Embryonic facial prominence (tissue), 1 donor: Measurements from ENCODE around the gene SLC44A1.

ENCODE experiments used
- DNase-seq: peaks from one replicate; pipeline ENCODE4 v3.0.0-alpha.2; 2016; ENCODE audit errors: extremely low spot score

The SLC44A1 gene

GRCh38 chr9:105273731-105274130 lies 29.3 kb downstream of the SLC44A1 start:
- DNase-seq: no peak

- DNase-seq: no peak
Observed at GRCh38 chr9:105275111-105275510, 30.7 kb downstream of the SLC44A1 start.

GRCh38 chr9:105275938-105276337 lies 31.5 kb downstream of the SLC44A1 start:
- no peak for DNase-seq

GRCh38 chr9:105278751-105279150 lies 34.3 kb downstream of the SLC44A1 start:
- DNase-seq: no peak

- no peak for DNase-seq
Observed at GRCh38 chr9:105280691-105281090, 36.2 kb downstream of the SLC44A1 start.

- DNase-seq: no peak
Observed at GRCh38 chr9:105281272-105281671, 36.8 kb downstream of the SLC44A1 start.

- no peak for DNase-seq
Observed at GRCh38 chr9:105281926-105282325, 37.5 kb downstream of the SLC44A1 start.

GRCh38 chr9:105282870-105283621 lies 38.6 kb downstream of the SLC44A1 start:
- DNase-seq: no peak

- DNase-seq: no peak
Observed at GRCh38 chr9:105283795-105284194, 39.3 kb downstream of the SLC44A1 start.

- no peak for DNase-seq
Observed at GRCh38 chr9:105284463-105284862, 40.0 kb downstream of the SLC44A1 start.

- DNase-seq: no peak
Observed at GRCh38 chr9:105286098-105286497, 41.6 kb downstream of the SLC44A1 start.

GRCh38 chr9:105289305-105289704 lies 44.9 kb downstream of the SLC44A1 start:
- DNase-seq: no peak

- no peak for DNase-seq
Observed at GRCh38 chr9:105290418-105290817, 46.0 kb downstream of the SLC44A1 start.

GRCh38 chr9:105290954-105291353 lies 46.5 kb downstream of the SLC44A1 start:
- DNase-seq: no peak

GRCh38 chr9:105291422-105291859 lies 47.0 kb downstream of the SLC44A1 start:
- no peak for DNase-seq

GRCh38 chr9:105291938-105292337 lies 47.5 kb downstream of the SLC44A1 start:
- no peak for DNase-seq

- DNase-seq: no peak
Observed at GRCh38 chr9:105293408-105293807, 49.0 kb downstream of the SLC44A1 start.

- DNase-seq: no peak
Observed at GRCh38 chr9:105295201-105295550, 50.7 kb downstream of the SLC44A1 start.

- DNase-seq: no peak
Observed at GRCh38 chr9:105295986-105296385, 51.5 kb downstream of the SLC44A1 start.

GRCh38 chr9:105296445-105296844 lies 52.0 kb downstream of the SLC44A1 start:
- DNase-seq: no peak

GRCh38 chr9:105296877-105297287 lies 52.4 kb downstream of the SLC44A1 start:
- no peak for DNase-seq

- DNase-seq: no peak
Observed at GRCh38 chr9:105297442-105298075, 53.1 kb downstream of the SLC44A1 start.

GRCh38 chr9:105299190-105299854 lies 54.9 kb downstream of the SLC44A1 start:
- no peak for DNase-seq
